K562 treated with DMSO at 1 percent for 4 hours (cell line): ENCODE measurements around the gene DIP2A. TPM values are rescaled to one million over a fixed set of nuclear protein-coding genes. Genes with fewer than 3 reads are reported as not detected.

Experiments used
- total RNA-seq: library from RNA; unstranded; fragments of 300-600 nt; gene quantifications from 2 replicates; pipeline ENCODE4 v1.2.3, GENCODE V29; 2022; ENCODE audit not compliant: insufficient read depth

DIP2A gene
- 13.1 and 22.0 TPM in 2 replicates for total RNA-seq

GRCh38 chr21:46458315-46459023 is at the start of gene DIP2A:
Gene DIP2A (plus strand): TSS chr21:46458891. CDS start chr21:46459132, 241 bp downstream.

GRCh38 chr21:46604975-46605766 is 146.5 kb downstream of the DIP2A start, which contains the start of gene S100B:
Gene S100B (minus strand): TSS chr21:46605082. CDS start chr21:46602415, 2,667 bp downstream.

Other genes starting within 250 kb of the DIP2A start
- 33.7 and 44.9 TPM in 2 replicates for gene LSS, start 230.1 kb upstream of the DIP2A start, total RNA-seq
- gene MCM3AP, start 173.3 kb upstream of the DIP2A start, total RNA-seq: 92.3 and 106 TPM in 2 replicates
- gene YBEY, start 172.5 kb upstream of the DIP2A start, total RNA-seq: 18.7 and 34.5 TPM in 2 replicates
- gene C21orf58, start 135.0 kb upstream of the DIP2A start, total RNA-seq: 23.2 and 28.5 TPM in 2 replicates
- 26.5 and 49.7 TPM in 2 replicates for gene PCNT, start 134.7 kb upstream of the DIP2A start, total RNA-seq
- not detected in 2 replicates for gene S100B, start 146.2 kb downstream of the DIP2A start, total RNA-seq
- gene PRMT2, start 176.8 kb downstream of the DIP2A start, total RNA-seq: 93.0 and 101 TPM in 2 replicates